ENCODE data around the gene PIAS1. TPM values are rescaled to one million over a fixed set of nuclear protein-coding genes. Genes with fewer than 3 reads are reported as not detected.

The PIAS1 gene
- total and polyA plus RNA-seq, 2 donors: 26.2 to 29.1 TPM

GRCh38 chr15:68192804-68193486 lies 138.8 kb downstream of the PIAS1 start:
- 99% methylated on average over 5 of the region's 5 CpGs for WGBS
- DNase-seq (ENCODE audit: low read depth in 6 of 9, low spot score in 9 of 9): no peak

GRCh38 chr15:68195336-68196112 lies 141.4 kb downstream of the PIAS1 start:
- Histone ChIP-seq H3K9me3 (ENCODE audit: control insufficient read depth in 2 of 2, insufficient read depth in 1 of 2, low read length in 1 of 2) (no peaks in the 10 kb centered on the region), H3K36me3 (ENCODE audit: control insufficient read depth in 2 of 2, insufficient read depth in 2 of 2, low read length in 1 of 2) (peaks cover 20 to 52% of the 10 kb centered on the region in 2 donors), H3K4me1 (ENCODE audit: control insufficient read depth in 2 of 2, insufficient read depth in 2 of 2, low read length in 2 of 2) (no peaks in the 10 kb centered on the region), H3K27me3 (ENCODE audit: control insufficient read depth in 2 of 2, insufficient read depth in 1 of 2, low read length in 1 of 2) (no peaks in the 10 kb centered on the region), H3K4me3 (ENCODE audit: low read length in 2 of 2) (no peak overlapping the region), H3K27ac (ENCODE audit: low read depth in 1 of 2, low read length in 1 of 2) (peak overlapping the region in 1 of 2 donors; percentile 57)
- DNase-seq (ENCODE audit: low read depth in 6 of 9, low spot score in 9 of 9): no peak
- WGBS: 95% methylated on average over 8 of the region's 8 CpGs

More at GRCh38 chr15:68192804-68193486, 138.8 kb downstream of the PIAS1 start:
- Histone ChIP-seq H3K27ac (ENCODE audit: low read depth in 1 of 2, low read length in 1 of 2) (no peak overlapping the region), H3K9me3 (ENCODE audit: control insufficient read depth in 2 of 2, insufficient read depth in 1 of 2, low read length in 1 of 2) (no peaks in the 10 kb centered on the region), H3K27me3 (ENCODE audit: control insufficient read depth in 2 of 2, insufficient read depth in 1 of 2, low read length in 1 of 2) (no peaks in the 10 kb centered on the region), H3K36me3 (ENCODE audit: control insufficient read depth in 2 of 2, insufficient read depth in 2 of 2, low read length in 1 of 2) (peaks cover 17 to 65% of the 10 kb centered on the region in 2 donors), H3K4me3 (ENCODE audit: low read length in 2 of 2) (no peak overlapping the region), H3K4me1 (ENCODE audit: control insufficient read depth in 2 of 2, insufficient read depth in 2 of 2, low read length in 2 of 2) (peaks cover 0 to 2% of the 10 kb centered on the region in 2 donors)

GRCh38 chr15:68196445-68197169 lies 142.5 kb downstream of the PIAS1 start:
- no peak for DNase-seq (ENCODE audit: low read depth in 6 of 9, low spot score in 9 of 9)
- Histone ChIP-seq H3K4me3 (ENCODE audit: low read length in 2 of 2) (no peak overlapping the region), H3K4me1 (ENCODE audit: control insufficient read depth in 2 of 2, insufficient read depth in 2 of 2, low read length in 2 of 2) (no peaks in the 10 kb centered on the region), H3K36me3 (ENCODE audit: control insufficient read depth in 2 of 2, insufficient read depth in 2 of 2, low read length in 1 of 2) (peaks cover 18 to 48% of the 10 kb centered on the region in 2 donors), H3K27me3 (ENCODE audit: control insufficient read depth in 2 of 2, insufficient read depth in 1 of 2, low read length in 1 of 2) (no peaks in the 10 kb centered on the region), H3K9me3 (ENCODE audit: control insufficient read depth in 2 of 2, insufficient read depth in 1 of 2, low read length in 1 of 2) (no peaks in the 10 kb centered on the region), H3K27ac (ENCODE audit: low read depth in 1 of 2, low read length in 1 of 2) (no peak overlapping the region)
- 96% methylated on average over 17 of the region's 17 CpGs for WGBS

GRCh38 chr15:68197170-68197492 lies 143.0 kb downstream of the PIAS1 start:
- Histone ChIP-seq H3K36me3 (ENCODE audit: control insufficient read depth in 2 of 2, insufficient read depth in 2 of 2, low read length in 1 of 2) (peaks cover 13 to 43% of the 10 kb centered on the region in 2 donors), H3K27ac (ENCODE audit: low read depth in 1 of 2, low read length in 1 of 2) (no peak overlapping the region), H3K4me1 (ENCODE audit: control insufficient read depth in 2 of 2, insufficient read depth in 2 of 2, low read length in 2 of 2) (no peaks in the 10 kb centered on the region), H3K4me3 (ENCODE audit: low read length in 2 of 2) (no peak overlapping the region), H3K9me3 (ENCODE audit: control insufficient read depth in 2 of 2, insufficient read depth in 1 of 2, low read length in 1 of 2) (no peaks in the 10 kb centered on the region), H3K27me3 (ENCODE audit: control insufficient read depth in 2 of 2, insufficient read depth in 1 of 2, low read length in 1 of 2) (no peaks in the 10 kb centered on the region)
- no peak for DNase-seq (ENCODE audit: low read depth in 6 of 9, low spot score in 9 of 9)
- WGBS: 98% methylated on average over 8 of the region's 8 CpGs

- no peak overlapping the region for H3K4me3 ChIP-seq (ENCODE audit: low read length in 2 of 2)
- H3K4me1 ChIP-seq (ENCODE audit: control insufficient read depth in 2 of 2, insufficient read depth in 2 of 2, low read length in 2 of 2): no peaks in the 10 kb centered on the region
- peaks cover 7 to 36% of the 10 kb centered on the region in 2 donors for H3K36me3 ChIP-seq (ENCODE audit: control insufficient read depth in 2 of 2, insufficient read depth in 2 of 2, low read length in 1 of 2)
- no peaks in the 10 kb centered on the region for H3K9me3 ChIP-seq (ENCODE audit: control insufficient read depth in 2 of 2, insufficient read depth in 1 of 2, low read length in 1 of 2)
- WGBS: 97% methylated on average over 11 of the region's 11 CpGs
- H3K27me3 ChIP-seq (ENCODE audit: control insufficient read depth in 2 of 2, insufficient read depth in 1 of 2, low read length in 1 of 2): no peaks in the 10 kb centered on the region
- H3K27ac ChIP-seq (ENCODE audit: low read depth in 1 of 2, low read length in 1 of 2): no peak overlapping the region
- no peak for DNase-seq (ENCODE audit: low read depth in 6 of 9, low spot score in 9 of 9)
These were observed 143.7 kb downstream of the PIAS1 start for GRCh38 chr15:68197661-68198437.

- Histone ChIP-seq H3K27me3 (ENCODE audit: control insufficient read depth in 2 of 2, insufficient read depth in 1 of 2, low read length in 1 of 2) (no peaks in the 10 kb centered on the region), H3K4me1 (ENCODE audit: control insufficient read depth in 2 of 2, insufficient read depth in 2 of 2, low read length in 2 of 2) (peaks cover 0 to 7% of the 10 kb centered on the region in 2 donors), H3K4me3 (ENCODE audit: low read length in 2 of 2) (no peak overlapping the region), H3K9me3 (ENCODE audit: control insufficient read depth in 2 of 2, insufficient read depth in 1 of 2, low read length in 1 of 2) (no peaks in the 10 kb centered on the region), H3K36me3 (ENCODE audit: control insufficient read depth in 2 of 2, insufficient read depth in 2 of 2, low read length in 1 of 2) (peaks cover 4 to 24% of the 10 kb centered on the region in 2 donors), H3K27ac (ENCODE audit: low read depth in 1 of 2, low read length in 1 of 2) (no peak overlapping the region)
- no peak for DNase-seq (ENCODE audit: low read depth in 6 of 9, low spot score in 9 of 9)
- 88% methylated on average over 11 of the region's 11 CpGs for WGBS
These were observed 145.2 kb downstream of the PIAS1 start for GRCh38 chr15:68199340-68199739.

GRCh38 chr15:68200016-68200861 lies 146.1 kb downstream of the PIAS1 start:
- DNase-seq (ENCODE audit: low read depth in 6 of 9, low spot score in 9 of 9): no peak
- Histone ChIP-seq H3K27ac (ENCODE audit: low read depth in 1 of 2, low read length in 1 of 2) (no peak overlapping the region), H3K36me3 (ENCODE audit: control insufficient read depth in 2 of 2, insufficient read depth in 2 of 2, low read length in 1 of 2) (peaks cover 4 to 21% of the 10 kb centered on the region in 2 donors), H3K9me3 (ENCODE audit: control insufficient read depth in 2 of 2, insufficient read depth in 1 of 2, low read length in 1 of 2) (no peaks in the 10 kb centered on the region), H3K4me3 (ENCODE audit: low read length in 2 of 2) (no peak overlapping the region), H3K27me3 (ENCODE audit: control insufficient read depth in 2 of 2, insufficient read depth in 1 of 2, low read length in 1 of 2) (no peaks in the 10 kb centered on the region), H3K4me1 (ENCODE audit: control insufficient read depth in 2 of 2, insufficient read depth in 2 of 2, low read length in 2 of 2) (peaks cover 0 to 16% of the 10 kb centered on the region in 2 donors)
- 94% methylated on average over 16 of the region's 16 CpGs for WGBS

Data from thymus (tissue), 11 donors.